ENCODE measurements around the gene RIMOC1.

The RIMOC1 gene

GRCh38 chr5:41951224-41951623 is 47.1 kb downstream of the RIMOC1 start:
- DNase-seq (ENCODE audit: low read depth) = no peak
- TF ChIP-seq CTCF (IDR thresholded peaks at IDR 0.05; ENCODE audit: insufficient read depth, low read depth, low read length, missing control alignments) = no peak
- H3K4me3 ChIP-seq (ENCODE audit: low read depth, low read length) = no peak overlapping the region
